Activated CD4-positive, CD25-positive, alpha-beta regulatory T cell treated with anti-CD3 and anti-CD28 coated beads, Interleukin-2, amount 50 U/mL, for 72 hours (primary cell): ENCODE results near the gene AMOTL2.

ENCODE experiments used
- DNase-seq: peaks from one replicate; pipeline ENCODE4 v3.0.0; 2021

Gene AMOTL2

GRCh38 chr3:134312072-134312872 lies 62.0 kb downstream of the AMOTL2 start:
- no peak for DNase-seq

GRCh38 chr3:134311693-134312071 lies 62.6 kb downstream of the AMOTL2 start:
- no peak for DNase-seq

- DNase-seq = no peak
These were observed 63.0 kb downstream of the AMOTL2 start for GRCh38 chr3:134311265-134311664.

- DNase-seq = no peak
These were observed 64.1 kb downstream of the AMOTL2 start for GRCh38 chr3:134309987-134310700.

GRCh38 chr3:134308350-134308891 lies 65.8 kb downstream of the AMOTL2 start:
- peak; percentile 76 for DNase-seq

- DNase-seq = no peak
These were observed 66.8 kb downstream of the AMOTL2 start for GRCh38 chr3:134307425-134307824.

- DNase-seq = no peak
These were observed 67.9 kb downstream of the AMOTL2 start for GRCh38 chr3:134306320-134306719.
